Activated CD4-positive, CD25-positive, alpha-beta regulatory T cell (primary cell): Measurements from ENCODE around the gene MGST3.
"Not testable (repeated sequence)": the region's sequence is repeated elsewhere in the genome, so short reads cannot be mapped to it uniquely, and the experiment has no call there.

ENCODE experiments used
- DNase-seq, 4 experiments: peaks; one replicate each; lab custom pipeline; 2025; lab: John Stamatoyannopoulos, UW

MGST3 gene

DNA sequence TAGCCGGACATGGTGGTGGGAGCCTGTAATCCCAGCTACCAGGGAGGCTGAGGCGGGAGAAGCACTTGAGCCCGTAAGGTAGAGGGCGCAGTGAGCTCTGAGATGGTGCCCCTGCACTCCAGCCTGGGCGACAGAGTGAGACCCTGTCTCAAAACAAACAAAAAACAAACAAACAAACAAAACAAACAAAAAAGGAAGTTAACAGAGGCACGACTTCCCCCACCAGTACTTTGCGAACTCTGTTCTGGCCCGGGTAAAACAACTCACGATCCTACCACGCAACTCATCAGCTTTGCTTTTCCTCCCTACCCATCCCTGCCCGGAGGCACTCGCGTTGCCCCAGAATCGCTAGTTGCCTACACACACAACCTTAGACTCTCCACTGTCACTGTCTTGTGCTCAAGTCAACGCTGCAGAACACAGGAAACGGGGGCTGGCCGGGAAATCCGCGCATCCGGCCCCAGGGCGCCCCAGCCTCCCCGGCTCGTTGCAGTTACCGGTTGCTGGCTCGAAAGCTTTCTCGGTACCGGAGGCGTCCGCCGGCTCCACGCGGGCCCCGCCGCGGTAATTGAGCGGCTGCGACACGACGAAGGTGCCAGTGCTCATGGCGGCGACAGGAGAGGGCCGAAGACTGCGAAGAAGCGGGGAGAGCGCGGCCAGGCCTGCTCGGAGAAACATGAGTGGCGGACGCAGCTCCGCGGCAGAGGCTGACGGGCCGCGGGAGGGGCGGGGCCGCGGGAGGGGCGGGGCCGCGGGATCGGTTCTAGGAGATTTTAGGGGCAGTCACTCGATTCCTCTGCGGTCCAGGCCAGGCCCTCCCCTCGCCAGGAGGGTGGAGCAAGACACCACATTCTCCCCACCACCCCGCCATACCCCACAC lies 67.1 kb downstream of the MGST3 start, which contains the start of gene ALDH9A1:
Gene ALDH9A1 (minus strand): TSS at position 682 of the 880 bp plus-strand sequence. CDS start 4 bp downstream, at position 678.
- DNase-seq: peak; percentile 64 to 79 (median 71)

DNA sequence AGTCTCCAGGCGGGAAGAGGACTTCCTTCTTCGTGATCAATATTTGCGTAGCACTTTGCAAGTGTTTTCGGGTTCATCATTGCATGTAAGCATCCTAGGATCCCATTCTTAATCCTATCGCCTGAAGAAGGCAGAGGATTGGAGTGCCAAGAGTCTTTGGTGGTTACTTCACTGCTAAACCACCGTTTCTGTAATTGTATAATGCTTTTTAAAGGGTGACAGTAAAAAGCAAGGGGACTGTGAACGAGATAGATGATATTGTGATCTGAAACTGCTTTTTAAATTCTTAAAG lies 67.7 kb downstream of the MGST3 start:
- DNase-seq: no peak

DNA sequence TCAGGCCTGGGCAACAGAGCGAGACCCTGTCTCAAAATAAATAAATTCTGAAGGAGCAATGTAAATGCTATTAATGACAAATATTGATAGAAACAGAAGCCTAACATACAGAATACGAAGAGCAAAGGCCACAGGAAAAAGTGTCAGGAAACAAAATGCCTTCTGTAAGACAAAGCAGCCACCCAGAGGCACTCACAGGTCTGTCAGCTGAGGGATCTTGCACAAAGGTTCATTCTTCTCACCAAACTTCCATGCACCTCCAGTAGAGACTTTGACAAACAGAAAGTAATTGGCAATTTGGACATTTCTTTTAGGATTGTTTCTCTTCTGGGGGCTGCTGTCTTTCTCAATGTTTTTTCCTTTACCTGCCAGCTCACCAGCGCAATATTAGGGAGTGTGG lies 68.5 kb downstream of the MGST3 start:
- DNase-seq: no peak

DNA sequence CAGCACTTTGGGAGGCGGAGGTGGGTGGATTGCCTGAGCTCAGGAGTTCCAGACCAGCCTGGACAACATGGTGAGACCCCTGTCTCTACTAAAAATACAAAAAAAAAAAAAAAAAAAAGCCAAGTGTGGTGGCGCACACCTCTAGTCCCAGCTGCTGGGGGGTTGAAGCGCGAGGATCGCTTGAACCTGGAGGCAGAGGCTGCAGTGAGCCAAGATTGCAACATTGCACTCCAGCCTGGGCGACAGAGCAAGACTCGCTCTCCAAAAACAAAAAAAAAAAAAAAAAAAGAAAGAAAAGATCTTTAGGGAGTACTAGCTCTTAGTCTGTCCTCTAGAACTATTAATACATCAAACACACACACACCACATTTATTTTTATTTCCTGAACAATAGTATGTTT lies 70.9 kb downstream of the MGST3 start:
- not testable (repeated sequence) for DNase-seq

DNA sequence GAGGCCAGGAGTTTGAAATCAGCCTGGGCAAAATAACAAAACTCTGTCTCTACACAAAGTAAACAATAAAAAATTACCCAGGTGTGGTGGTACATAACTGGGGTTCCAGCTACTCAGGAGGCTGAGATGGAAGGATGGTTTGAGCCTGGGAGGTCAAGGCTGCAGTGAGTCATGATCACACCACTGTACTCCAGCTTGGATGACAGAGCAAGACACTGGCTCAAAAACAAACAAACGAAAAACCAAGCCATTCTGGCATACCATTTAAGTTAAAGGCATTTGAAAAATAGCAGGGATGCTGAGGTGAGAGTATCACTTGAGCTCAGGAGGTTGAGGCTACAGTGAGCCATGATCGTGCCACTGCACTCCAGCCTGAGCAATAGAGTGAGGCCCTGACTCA lies 72.6 kb downstream of the MGST3 start:
- DNase-seq: no peak
